IPS DF 19.7 (cell line): ENCODE measurements around the gene TELO2.

Source experiments
- DNase-seq: peaks from one replicate; pipeline ENCODE4 v3.0.0-alpha.2; 2013; ENCODE audit warnings: low read depth, low spot score

Gene TELO2

GRCh38 chr16:1518626-1519135, 25.5 kb downstream of the TELO2 start:
- no peak for DNase-seq

GRCh38 chr16:1519831-1520230, 26.7 kb downstream of the TELO2 start:
- DNase-seq = no peak

GRCh38 chr16:1520461-1520860, 27.3 kb downstream of the TELO2 start:
- no peak for DNase-seq

GRCh38 chr16:1523581-1524245, 30.6 kb downstream of the TELO2 start:
- no peak for DNase-seq

DNA sequence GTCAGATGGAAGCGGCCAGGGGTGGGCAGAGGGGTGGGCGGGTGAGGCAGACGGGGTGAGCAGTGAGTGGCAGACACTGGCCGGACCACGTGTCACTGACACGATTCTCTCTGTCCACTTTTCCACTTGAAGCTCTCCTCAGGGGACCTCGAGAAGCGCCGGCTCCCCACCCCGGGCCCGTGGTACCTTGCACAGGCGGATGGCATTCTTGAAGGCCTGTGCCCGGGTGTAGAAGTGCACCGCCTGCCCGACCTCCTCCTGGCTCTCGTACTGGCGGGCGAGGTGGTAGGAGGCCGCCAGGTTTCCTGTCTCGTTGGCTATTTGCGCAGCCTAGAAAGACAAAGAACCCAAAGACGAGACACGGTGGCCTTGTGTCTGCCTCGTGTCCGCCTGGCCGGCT, 31.2 kb downstream of the TELO2 start:
- no peak for DNase-seq

DNA sequence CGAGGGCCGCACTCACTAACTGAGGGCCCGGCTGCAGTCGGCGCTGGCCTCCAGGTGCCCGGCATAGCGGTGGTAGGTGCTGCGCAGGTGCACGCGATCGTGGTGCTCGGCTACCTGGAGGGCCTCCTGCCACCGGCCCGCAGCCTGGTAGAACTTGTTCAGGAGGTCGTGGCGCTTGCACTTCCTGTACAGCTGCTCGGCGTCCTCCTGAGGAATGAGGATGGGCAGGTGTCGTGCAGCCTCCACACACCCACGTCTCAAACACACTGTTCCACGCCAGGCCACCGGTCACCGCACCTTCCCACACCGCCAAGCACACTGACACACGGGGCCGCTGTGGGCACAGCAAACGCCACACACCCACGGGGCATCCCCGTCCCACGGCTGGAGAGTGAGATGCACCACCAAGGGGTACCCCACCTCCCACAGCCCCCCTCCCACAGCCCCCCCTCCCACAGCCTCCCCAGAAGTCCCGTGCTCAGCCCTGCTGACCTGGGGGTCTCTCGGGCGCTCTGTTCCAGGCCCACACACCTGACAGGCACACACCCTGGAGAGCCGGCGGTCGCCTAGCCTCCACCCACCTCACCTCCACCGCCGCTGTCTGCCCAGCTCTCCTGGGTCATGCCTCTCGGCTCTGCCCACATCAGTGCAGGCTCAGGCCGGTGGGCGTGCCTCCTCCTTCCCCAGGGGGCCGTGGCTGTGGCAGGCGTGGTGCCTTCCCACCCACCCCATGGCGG, 32.9 kb downstream of the TELO2 start:
- no peak for DNase-seq

DNA sequence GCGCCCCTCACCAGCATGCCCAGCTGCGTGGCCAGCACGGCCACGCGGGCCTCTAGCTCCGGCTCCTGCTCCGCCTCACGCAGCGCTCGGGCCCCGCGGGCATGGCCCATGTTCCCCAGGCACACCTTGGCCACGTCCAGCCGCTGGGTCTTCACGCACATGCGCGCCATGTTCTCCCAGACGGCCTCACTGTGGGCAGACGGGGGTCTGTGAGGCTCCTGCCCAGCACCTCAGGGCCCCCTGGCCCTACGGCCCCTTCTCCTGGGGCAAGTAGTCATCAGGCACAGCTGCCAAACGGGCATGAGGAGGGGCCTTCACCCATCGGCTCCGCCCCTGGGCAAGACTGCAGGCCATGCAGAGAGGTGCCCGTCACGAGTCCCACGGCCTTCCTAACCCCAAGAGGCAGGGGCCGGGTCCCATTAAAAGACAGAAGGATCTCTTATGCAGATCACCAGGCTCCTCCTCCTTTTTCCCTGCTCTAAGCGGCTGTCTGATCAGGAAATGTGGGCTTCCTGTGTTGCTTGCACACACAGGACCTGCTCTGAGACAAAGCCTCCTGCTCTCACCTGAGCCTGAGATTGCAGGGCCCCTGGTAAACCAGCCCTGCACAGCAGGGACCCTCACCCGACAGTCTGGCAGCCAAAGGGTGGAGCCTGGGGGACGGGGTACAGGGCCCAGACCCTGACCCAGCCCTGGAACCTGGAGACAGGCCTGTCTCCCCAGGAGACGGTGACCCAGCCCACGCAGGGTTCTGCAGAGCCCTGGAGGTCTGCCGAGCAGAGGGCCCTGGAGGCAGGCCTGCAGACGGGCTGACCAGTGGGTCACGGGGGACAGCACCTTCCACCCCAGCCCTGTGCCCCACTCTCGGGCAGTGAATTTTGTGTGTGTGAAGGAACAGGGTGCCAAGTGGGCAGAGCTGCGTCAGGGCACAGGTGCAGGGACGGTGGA, 33.7 kb downstream of the TELO2 start:
- no peak for DNase-seq

DNA sequence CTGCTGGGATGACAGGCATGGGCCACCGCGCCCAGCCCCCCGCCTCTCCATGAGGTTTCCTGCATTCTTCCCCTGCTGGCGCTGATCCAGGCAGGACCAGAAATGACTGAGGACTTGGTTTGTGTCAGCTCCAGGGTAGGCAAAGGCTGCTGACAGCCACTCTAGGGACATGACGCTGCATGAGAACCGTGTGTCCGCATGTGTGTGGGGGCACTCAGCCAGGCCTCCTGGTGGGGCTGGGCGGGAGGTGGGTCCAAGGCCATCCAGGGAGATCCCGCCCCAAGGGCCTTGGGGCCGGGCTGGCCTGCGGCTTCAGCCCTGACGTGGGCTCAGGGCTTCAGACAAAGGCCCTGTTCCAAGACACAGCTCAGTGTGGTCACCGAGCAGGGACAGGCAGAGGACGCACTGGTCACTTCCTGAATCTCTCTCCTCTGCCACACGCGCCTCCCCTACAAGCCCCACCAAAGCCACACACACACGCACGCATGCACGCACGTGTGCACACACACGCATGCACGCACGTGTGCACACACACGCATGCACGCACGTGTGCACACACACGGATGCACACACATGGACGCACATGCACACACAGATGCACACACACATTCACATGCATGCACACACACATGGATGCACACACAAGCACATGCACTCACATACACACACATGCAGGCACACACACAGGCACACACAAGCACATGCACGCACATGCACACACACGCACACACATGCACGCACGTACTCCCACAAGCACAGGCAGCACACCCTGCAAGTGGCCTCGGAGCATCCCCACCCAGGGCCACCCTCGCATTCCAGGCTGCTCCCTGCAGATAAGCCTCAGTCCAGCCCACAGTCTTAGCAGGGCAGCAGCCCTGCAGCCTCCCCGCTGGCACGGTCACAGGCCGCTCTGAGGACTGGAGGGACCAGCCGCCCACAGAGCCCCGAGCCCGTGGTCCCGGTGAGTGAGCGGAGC, 35.0 kb downstream of the TELO2 start:
- no peak for DNase-seq

DNA sequence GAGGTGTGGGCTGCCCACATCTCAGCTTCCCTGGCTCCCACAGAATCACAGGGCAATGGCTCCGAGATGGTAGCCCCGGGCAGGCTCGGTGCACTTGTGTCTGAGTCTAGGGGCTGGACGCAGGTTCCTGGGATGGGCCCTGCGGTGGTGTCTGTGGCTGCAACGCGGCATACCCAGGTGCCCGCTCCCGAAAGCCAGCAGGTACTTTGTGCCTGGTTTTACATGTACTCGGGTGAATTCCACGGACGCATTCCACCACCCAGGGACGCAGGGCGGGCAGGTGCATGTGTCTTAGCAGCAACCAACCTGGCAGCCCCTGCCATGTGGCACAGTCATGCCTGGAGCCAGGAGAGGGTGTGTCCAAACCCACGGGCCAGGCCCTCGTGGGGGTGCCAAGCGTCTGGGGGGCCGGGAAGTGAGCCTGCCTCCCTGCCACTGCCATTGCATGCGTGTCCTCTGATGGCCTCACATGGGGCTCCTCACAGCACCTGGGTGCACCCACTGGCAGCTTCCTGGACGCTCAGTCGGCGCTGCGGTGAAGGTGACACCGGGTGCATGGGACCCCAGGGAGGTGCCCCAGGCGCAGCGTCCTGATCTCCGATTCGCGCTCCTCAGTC, 35.9 kb downstream of the TELO2 start:
- no peak for DNase-seq

- no peak for DNase-seq
These were observed 37.3 kb downstream of the TELO2 start for GRCh38 chr16:1530349-1530882.

- DNase-seq = no peak
These were observed 37.9 kb downstream of the TELO2 start for GRCh38 chr16:1530883-1531637.

DNA sequence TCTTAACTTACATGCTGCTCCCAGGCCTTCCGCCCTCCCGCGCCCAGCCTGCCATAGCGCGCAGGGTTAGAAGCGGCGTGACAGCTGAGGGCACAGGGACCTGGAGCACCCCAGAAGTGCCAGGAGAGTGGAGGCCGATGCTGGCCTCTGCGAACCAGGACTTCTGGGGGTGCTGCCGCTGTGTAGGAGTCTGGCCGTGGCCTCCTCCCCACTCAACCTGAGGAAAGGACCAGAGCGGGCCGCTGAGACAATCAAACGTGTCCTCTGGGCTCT, 38.4 kb downstream of the TELO2 start:
- DNase-seq = no peak

DNA sequence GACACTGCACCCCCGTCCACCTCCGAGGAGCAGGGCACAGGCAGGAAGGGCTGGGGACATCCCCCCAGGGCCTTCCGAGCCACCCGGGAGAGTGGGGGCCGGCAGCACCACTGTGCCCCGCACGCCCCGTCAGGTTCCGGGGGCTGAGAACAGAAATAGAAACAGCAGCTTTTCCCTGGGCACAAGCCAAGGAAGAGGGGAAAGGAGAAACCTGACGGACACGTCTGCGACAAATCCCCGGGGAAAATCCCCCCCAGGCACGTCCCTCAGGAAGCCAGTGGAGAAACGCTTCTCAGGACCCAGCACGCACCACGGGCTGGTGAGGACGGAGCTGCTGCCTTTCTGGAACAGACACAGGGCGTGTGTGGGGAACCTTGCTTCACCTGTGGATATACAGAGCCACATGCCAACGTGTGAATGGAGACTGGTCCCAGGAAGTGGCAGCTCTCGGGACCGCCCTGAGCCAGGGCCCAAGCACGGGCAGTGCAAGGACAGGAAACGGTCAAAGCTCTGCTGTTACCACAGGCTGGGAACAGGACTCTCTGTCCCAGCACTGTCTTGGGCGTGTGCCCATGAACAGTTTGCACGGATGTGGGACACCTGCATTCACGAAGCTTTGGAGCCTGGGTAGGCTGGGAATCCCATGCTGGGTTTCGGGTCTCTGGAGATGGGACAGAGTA, 39.1 kb downstream of the TELO2 start:
- DNase-seq = no peak

DNA sequence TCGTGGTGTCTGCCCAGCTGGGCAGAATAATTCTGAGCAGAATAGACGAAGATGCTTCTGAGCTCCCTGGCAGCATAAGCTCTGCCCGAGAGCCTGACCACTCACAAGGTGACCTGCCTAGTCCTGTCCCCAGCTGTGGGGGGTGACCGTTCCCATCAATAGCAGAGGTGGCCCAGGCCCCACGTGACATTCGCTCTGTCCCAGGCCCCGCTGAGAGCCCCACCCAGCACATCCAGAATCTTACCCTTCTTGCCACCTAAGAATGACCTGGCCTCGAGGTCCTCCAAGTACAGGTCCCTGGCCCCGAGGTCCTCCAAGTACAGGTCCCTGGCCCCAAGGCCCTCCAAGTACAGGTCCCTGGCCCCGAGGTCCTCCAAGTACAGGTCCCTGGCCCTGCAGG, 39.6 kb downstream of the TELO2 start:
- DNase-seq = no peak

GRCh38 chr16:1533443-1533951, 40.3 kb downstream of the TELO2 start, which contains the start of gene TMEM204:
Gene TMEM204, plus strand, starts transcription at chr16:1533666. Its CDS starts 610 bp downstream, at chr16:1534276.
- DNase-seq = no peak

DNA sequence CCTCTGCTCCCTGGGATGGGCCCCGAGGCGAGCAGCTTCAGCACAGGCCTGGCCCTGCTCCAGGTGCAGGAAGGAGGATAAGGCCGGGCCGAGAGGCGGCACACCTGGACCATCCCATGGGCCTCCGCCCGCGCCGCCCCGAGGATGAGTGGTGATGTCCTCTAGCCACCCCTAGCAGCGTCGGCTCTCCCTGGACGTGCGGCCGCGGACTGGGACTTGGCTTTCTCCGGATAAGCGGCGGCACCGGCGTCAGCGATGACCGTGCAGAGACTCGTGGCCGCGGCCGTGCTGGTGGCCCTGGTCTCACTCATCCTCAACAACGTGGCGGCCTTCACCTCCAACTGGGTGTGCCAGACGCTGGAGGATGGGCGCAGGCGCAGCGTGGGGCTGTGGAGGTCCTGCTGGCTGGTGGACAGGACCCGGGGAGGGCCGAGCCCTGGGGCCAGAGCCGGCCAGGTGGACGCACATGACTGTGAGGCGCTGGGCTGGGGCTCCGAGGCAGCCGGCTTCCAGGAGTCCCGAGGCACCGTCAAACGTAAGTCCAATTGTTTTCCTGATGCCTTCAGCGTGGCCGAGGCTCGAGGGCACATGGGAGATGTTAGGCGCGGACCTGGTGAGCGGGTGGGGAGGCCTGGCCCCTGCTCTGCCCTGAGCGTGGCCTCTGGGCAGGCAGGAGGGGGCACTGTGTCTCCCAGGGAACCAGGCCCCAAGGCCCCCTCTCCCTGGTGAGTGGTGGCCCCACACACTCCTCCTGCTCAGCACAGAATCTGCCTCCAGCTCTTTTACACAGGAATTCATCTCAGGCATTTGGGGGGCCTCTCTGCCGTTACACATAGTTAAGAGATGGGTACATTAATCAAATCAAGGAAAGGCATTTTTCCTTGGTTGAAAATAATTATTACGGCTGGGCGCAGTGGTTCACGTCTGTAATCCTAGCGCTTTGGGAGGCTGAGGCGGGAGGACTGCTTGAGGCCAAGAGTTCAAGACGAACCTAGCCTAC, 41.2 kb downstream of the TELO2 start:
- DNase-seq = no peak
